LNCaP clone FGC (cell line): ENCODE measurements around the gene PXDC1.

Experiments used
- DNase-seq: peaks from one replicate; pipeline ENCODE4 v3.0.0-alpha.2; 2011; ENCODE audit warnings: low read depth
- H3K4me3 ChIP-seq: 2 replicates; pipeline ENCODE4 v1.5.1; 2011; ENCODE audit warnings: mild to moderate bottlenecking, low read depth, low read length, control low read depth
- TF ChIP-seq, protein P1 (sequence below): IDR thresholded peaks from 2 replicates; pipeline ENCODE4 v1.5.1; 2012; ENCODE audit warnings: mild to moderate bottlenecking; ENCODE audit not compliant: control insufficient read depth, insufficient read depth; ENCODE audit errors: extremely low read depth

Gene PXDC1

DNA sequence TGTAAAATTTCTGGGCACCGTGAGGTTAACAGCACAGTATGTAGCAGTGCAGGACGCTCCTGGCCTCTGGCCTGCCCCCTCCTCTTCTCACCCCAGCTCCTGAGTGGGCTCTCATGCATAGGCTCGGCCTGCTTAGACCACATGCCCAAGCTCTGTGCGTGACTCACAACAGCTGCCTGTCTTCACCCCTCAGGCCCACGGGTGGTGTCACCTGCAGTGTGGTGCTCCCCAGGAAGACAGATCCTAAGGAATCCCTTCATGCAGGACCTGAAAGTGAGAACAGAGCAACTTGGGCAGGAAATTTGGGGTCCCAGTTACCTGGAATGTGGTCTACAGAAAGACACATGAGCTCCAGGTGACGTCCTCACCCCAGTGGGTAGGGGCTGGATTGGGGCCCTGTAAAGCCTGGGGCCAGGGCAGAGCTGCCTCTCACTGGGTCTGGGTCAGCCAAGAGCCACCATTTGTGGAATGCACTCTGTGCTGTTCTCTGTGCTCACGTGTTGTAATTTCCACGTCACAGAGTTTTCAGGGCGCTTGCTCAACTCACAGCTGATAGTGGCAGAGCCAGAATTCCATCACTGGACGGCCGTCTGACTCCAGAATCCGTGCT, 37.0 kb upstream of the PXDC1 start:
- TF ChIP-seq, protein P1, sequence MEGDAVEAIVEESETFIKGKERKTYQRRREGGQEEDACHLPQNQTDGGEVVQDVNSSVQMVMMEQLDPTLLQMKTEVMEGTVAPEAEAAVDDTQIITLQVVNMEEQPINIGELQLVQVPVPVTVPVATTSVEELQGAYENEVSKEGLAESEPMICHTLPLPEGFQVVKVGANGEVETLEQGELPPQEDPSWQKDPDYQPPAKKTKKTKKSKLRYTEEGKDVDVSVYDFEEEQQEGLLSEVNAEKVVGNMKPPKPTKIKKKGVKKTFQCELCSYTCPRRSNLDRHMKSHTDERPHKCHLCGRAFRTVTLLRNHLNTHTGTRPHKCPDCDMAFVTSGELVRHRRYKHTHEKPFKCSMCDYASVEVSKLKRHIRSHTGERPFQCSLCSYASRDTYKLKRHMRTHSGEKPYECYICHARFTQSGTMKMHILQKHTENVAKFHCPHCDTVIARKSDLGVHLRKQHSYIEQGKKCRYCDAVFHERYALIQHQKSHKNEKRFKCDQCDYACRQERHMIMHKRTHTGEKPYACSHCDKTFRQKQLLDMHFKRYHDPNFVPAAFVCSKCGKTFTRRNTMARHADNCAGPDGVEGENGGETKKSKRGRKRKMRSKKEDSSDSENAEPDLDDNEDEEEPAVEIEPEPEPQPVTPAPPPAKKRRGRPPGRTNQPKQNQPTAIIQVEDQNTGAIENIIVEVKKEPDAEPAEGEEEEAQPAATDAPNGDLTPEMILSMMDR = no peak
- no peak for DNase-seq
- H3K4me3 ChIP-seq = no peak overlapping the region

DNA sequence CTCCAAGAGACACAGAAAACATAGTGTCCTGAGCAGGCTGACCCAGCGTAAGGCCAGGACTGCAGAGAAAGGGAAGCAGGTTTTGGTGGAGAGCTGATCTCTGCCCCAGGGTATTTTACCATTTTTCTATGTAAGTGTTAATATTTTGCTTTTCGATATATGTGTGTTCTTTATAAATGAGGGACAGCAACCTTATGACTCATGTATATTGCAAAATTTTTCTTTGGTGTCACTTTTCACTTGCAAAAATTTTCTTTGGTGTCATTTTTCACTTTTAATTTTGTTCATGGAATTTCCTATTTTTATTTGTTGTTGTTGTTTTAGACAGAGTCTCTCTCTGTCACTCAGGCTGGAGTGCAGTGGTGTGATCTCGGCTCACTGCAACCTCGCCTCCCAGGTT, 34.6 kb upstream of the PXDC1 start:
- DNase-seq = no peak
- H3K4me3 ChIP-seq = no peak overlapping the region
- TF ChIP-seq, protein P1 = no peak

DNA sequence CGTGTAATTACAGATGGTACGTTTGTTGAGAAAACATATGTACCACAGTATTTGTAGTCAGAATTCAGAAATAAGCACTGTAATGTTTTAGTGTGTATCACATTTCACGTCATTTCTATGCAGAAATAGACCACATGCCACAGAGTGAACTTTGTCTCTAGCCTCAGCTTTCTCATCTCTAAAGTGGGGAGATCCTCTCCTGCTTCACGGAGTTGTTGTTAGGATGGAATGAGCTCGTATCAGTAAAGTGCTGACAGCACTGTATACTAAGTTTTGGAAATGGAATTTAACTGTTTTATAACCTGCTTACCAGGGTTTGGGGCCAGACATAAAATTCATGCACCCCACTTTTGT, 34.2 kb upstream of the PXDC1 start:
- no peak overlapping the region for H3K4me3 ChIP-seq
- TF ChIP-seq, protein P1 = no peak
- DNase-seq = no peak

DNA sequence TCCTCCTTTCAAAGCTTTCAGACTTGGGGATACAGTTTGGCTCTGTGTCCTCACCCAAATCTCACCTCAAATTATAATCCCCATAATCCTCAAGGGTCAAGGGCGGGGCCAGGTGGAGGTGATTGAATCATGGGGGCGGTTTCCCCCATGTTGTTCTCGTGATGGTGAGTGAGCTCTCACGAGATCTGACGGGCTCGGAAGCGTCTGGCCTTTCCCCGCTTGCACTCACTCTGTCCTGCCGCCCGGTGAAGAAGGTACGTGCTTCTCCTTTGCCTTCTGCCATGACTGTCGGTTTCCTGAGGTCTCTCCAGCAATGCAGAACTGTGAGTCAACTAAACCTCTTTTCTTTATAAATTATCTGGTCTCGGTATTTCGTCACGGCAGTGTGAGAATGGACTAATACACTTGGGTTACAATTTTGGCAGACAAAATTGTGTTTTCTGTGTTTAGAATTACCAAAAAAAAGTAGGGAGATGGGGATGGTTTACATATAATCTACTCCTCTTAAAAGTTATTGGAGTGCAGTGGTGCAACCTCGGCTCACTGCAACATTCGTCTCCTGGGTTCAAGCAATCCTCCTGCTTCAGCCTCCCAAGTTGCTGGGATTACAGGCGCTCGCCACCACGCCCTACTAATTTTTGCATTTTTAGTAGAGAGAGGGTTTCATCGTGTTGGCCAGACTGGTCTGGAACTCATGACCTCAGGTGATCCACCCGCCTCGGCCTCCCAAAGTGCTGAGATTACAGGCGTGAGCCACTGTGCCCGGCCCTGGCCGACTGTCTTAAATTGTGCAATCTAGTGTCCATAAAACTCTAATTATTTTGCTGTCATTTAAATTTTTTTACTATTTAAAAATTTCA, 33.6 kb upstream of the PXDC1 start:
- H3K4me3 ChIP-seq = no peak overlapping the region
- DNase-seq = no peak
- TF ChIP-seq, protein P1 = no peak

DNA sequence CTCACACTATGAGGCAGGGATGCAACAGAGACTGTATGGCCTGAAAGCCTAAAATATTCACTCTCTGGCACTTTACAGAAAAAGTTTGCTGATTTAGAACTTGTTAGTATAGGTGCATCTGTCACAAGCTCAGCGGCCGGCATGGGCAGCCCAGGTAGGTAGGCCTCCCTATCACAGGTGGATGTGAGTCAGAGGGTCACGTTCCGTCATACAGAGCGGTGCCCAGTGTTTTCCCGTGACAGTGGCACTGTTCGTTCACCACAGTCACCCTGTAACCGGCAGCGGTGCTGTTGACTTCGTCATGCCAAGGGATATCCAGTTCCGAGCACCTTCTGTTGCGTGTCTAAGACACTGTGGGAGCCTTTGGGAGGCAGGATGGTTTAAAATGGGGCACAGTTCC, 32.9 kb upstream of the PXDC1 start:
- no peak for DNase-seq
- H3K4me3 ChIP-seq = no peak overlapping the region
- TF ChIP-seq, protein P1 = no peak

DNA sequence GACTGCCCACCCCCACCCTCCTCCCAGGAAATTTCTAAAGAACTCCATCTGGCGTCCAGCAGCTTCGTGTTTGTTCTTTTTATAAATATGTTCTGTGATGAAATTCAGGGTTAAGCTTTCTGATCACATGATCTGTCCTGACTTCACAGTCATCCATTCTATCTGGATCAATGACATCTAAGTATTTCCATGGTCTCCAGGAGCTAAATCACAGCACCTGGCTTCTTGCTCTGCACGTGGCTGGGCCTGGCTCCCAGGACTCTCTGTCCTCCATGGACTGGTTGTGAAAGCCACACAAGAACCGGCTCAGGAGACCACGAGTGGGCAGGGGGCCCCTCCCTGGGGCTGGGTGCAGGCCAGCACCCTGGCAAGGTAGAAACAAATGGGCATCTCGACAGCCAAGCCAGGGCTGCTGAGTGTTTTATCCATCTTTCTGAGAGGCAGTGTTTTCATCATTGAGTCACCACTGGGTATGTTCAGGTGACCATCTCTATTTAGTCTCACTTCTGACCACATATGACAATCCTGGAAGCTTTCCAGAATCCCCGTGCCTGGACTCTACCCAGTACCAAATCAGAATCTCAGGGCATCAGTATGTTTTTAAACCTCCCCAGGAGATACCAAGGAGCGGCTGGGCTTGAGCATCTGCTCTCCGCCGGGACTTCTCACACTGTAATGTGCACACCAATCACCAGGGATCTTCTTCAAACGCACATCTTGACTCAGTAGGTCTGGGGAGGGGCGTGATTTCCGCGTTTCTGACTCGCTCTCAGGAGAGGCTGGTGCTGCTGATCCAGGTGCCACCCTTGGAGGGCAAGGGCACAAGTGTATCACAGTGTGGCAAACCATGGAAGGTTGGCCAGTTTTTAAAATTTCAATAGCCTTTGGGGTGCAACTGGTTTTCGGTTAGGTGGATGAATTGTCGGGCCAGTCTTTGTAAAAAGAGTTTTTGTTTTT, 31.6 kb upstream of the PXDC1 start:
- H3K4me3 ChIP-seq = no peak overlapping the region
- TF ChIP-seq, protein P1 = no peak
- DNase-seq = no peak
